Mesendoderm (in vitro differentiated cells): ENCODE measurements around the gene TNFAIP8L1.

Experiments used
- DNase-seq: peaks from one replicate; pipeline ENCODE4 v3.0.0; 2013
- H2AK5ac ChIP-seq: 2 replicates; pipeline ENCODE4 v1.6.1; 2013; ENCODE audit warnings: low read length, inconsistent platforms
- H2BK120ac ChIP-seq: 2 replicates; pipeline ENCODE4 v1.6.1; 2013; ENCODE audit warnings: low read depth, mild to moderate bottlenecking, low read length, moderate library complexity, mixed read lengths
- H2BK15ac ChIP-seq: replicated peaks from 2 replicates; pipeline ENCODE4 v1.6.1; 2013; ENCODE audit warnings: low read depth, mild to moderate bottlenecking, moderate library complexity
- H2BK5ac ChIP-seq: 2 replicates; pipeline ENCODE4 v1.6.1; 2013; ENCODE audit warnings: low read length, inconsistent platforms
- H3K18ac ChIP-seq: 2 replicates; pipeline ENCODE4 v1.6.1; 2013; ENCODE audit warnings: mild to moderate bottlenecking, low read length, mixed read lengths
- H3K23ac ChIP-seq: one replicate; pipeline ENCODE4 v1.6.1; 2013; ENCODE audit warnings: low read length
- H3K27ac ChIP-seq: 2 replicates; pipeline ENCODE4 v1.5.1; 2013; ENCODE audit warnings: low read depth, mild to moderate bottlenecking, inconsistent platforms, low read length, moderate library complexity
- H3K27me3 ChIP-seq: 2 replicates; pipeline ENCODE4 v1.6.1; 2013; ENCODE audit warnings: low read length, control low read depth, mild to moderate bottlenecking, inconsistent platforms; ENCODE audit not compliant: insufficient read depth, poor library complexity
- H3K36me3 ChIP-seq: 2 replicates; pipeline ENCODE4 v1.6.1; 2013; ENCODE audit warnings: low read length, inconsistent platforms; ENCODE audit not compliant: control insufficient read depth, insufficient read depth
- H3K4ac ChIP-seq: one replicate; pipeline ENCODE4 v1.6.1; 2013; ENCODE audit warnings: low read depth, mild to moderate bottlenecking, low read length, moderate library complexity
- H3K4me1 ChIP-seq: 2 replicates; pipeline ENCODE4 v1.6.1; 2013; ENCODE audit warnings: low read depth, low read length, inconsistent platforms; ENCODE audit not compliant: control insufficient read depth
- H3K4me2 ChIP-seq: 2 replicates; pipeline ENCODE4 v1.6.1; 2013; ENCODE audit warnings: low read length
- H3K4me3 ChIP-seq: 2 replicates; pipeline ENCODE4 v1.5.1; 2013; ENCODE audit warnings: mild to moderate bottlenecking, low read length
- H3K56ac ChIP-seq: one replicate; pipeline ENCODE4 v1.6.1; 2013; ENCODE audit warnings: low read length
- H3K79me1 ChIP-seq: 2 replicates; pipeline ENCODE4 v1.6.1; 2013; ENCODE audit warnings: low read length, inconsistent platforms
- H3K79me2 ChIP-seq: 2 replicates; pipeline ENCODE4 v1.6.1; 2013; ENCODE audit warnings: mild to moderate bottlenecking, low read length; ENCODE audit not compliant: control insufficient read depth, insufficient read depth
- H3K9ac ChIP-seq: 2 replicates; pipeline ENCODE4 v1.6.1; 2013; ENCODE audit warnings: low read length, inconsistent platforms
- H4K5ac ChIP-seq: one replicate; pipeline ENCODE4 v1.6.1; 2013; ENCODE audit warnings: low read length
- H4K8ac ChIP-seq: one replicate; pipeline ENCODE4 v1.6.1; 2013; ENCODE audit warnings: low read depth, mild to moderate bottlenecking, control low read depth, low read length, moderate library complexity
- WGBS: extraction: QIAGEN DNeasy Blood & Tissue Kit; methylation state at CpG from one replicate; pipeline ENCODE4 v1.1.7; 2013; ENCODE audit warnings: low lambda C conversion rate, missing lambda C conversion rate; ENCODE audit not compliant: insufficient coverage; ENCODE audit errors: extremely low coverage; 5-methylcytosine and 5-hydroxymethylcytosine counted together

The TNFAIP8L1 gene

DNA sequence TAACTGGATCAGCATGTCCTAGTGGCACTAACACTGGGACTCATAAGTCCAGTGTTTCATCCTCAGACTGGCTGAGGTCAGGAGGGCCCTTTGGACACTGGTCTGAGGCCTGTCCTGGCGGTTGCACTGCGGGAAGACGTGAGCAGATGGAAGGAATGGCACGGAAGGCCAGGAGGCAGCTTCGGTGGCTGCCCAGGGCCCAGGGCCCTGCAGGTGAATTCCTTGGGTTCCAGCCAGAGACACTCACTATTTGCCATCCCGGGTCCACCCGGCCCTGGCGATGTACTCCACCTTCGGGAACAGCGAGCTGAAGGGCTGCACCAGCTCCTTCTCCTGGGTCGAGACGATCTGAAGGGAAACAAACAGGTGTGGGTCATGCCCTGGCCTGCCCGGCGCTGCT is 58.0 kb downstream of the TNFAIP8L1 start:
- no peak overlapping the region for H3K18ac ChIP-seq
- H3K36me3 ChIP-seq: peaks cover 18% of the 10 kb centered on the region
- H3K79me1 ChIP-seq: no peaks in the 10 kb centered on the region
- no peak overlapping the region for H3K4me2 ChIP-seq
- H4K8ac ChIP-seq: no peak overlapping the region
- H3K56ac ChIP-seq: no peak overlapping the region
- H2AK5ac ChIP-seq: no peak overlapping the region
- H2BK120ac ChIP-seq: no peak overlapping the region
- H3K4ac ChIP-seq: no peak overlapping the region
- H3K9ac ChIP-seq: no peak overlapping the region
- no peak overlapping the region for H3K27ac ChIP-seq
- no peak overlapping the region for H2BK5ac ChIP-seq
- H2BK15ac ChIP-seq: no peak overlapping the region
- DNase-seq: no peak
- H3K23ac ChIP-seq: no peak overlapping the region
- no peaks in the 10 kb centered on the region for H3K4me1 ChIP-seq
- H3K27me3 ChIP-seq: no peaks in the 10 kb centered on the region
- no peaks in the 10 kb centered on the region for H3K79me2 ChIP-seq
- H3K4me3 ChIP-seq: no peak overlapping the region
- WGBS: no CpG with 5 or more reads among the region's 14 CpGs
- no peak overlapping the region for H4K5ac ChIP-seq

DNA sequence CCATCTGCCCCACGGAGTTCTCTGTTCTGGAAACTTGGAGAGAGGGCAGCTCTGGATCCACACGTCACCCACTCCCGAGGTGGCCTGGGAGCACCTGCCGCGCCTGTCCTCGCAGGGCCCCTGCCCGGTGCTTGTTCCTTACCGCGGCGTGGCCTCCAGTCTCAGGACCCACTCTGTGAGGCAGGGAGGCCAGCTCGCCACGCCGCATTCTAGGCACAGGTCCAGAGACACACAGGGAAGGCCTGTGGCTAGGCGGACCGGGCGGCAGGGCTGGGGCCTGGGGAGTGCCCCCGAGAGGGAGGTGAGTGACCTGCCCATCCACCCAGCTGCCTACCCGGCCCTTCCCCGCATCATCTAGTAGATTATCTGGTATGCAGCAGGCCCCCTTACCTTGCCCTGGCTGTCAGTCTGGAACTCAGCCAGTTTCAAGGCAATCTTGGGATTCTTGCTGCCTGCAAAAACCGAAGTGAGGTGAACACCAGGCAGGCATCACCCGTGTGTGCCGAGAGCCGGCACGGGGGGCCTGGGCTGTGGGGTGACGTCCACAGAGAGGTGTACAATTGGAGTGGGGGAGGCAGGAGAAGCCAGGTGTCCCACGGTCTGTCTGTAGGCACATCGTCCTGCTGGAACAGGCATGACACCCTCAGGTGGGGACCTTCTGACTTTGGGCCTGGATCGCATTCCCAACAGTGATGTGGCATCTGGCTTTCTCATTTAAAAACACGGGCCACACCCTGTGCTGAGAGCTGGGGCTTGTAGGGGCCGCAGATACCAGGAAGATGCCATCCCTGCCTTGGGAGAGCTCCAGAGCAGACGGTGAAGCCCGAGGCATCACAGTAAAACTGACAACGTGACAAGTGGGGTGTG is 60.7 kb downstream of the TNFAIP8L1 start:
- H3K23ac ChIP-seq: no peak overlapping the region
- DNase-seq: no peak
- no peak overlapping the region for H4K5ac ChIP-seq
- H3K56ac ChIP-seq: no peak overlapping the region
- no peaks in the 10 kb centered on the region for H3K27me3 ChIP-seq
- no peak overlapping the region for H2BK120ac ChIP-seq
- WGBS: no CpG with 5 or more reads among the region's 33 CpGs
- H3K4me3 ChIP-seq: no peak overlapping the region
- H3K4me2 ChIP-seq: no peak overlapping the region
- no peak overlapping the region for H3K18ac ChIP-seq
- no peak overlapping the region for H3K9ac ChIP-seq
- no peaks in the 10 kb centered on the region for H3K79me1 ChIP-seq
- H3K79me2 ChIP-seq: no peaks in the 10 kb centered on the region
- no peaks in the 10 kb centered on the region for H3K4me1 ChIP-seq
- H4K8ac ChIP-seq: no peak overlapping the region
- H2BK5ac ChIP-seq: no peak overlapping the region
- H3K4ac ChIP-seq: no peak overlapping the region
- H3K27ac ChIP-seq: no peak overlapping the region
- H3K36me3 ChIP-seq: peaks cover 12% of the 10 kb centered on the region
- H2AK5ac ChIP-seq: no peak overlapping the region
- no peak overlapping the region for H2BK15ac ChIP-seq

DNA sequence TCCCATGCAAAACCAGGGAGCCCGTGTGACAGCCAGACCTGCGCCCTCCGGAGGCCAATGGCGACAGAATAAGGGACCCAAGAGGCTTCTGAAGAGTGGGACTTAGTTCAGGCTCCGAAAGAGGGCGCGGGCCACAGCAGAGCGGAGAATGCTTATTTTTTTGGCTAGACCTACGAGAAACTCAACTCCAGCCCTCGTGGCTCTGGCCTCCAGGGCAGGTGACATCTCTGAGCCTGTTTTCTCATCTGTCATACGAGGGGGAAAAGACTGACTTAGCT is 61.3 kb downstream of the TNFAIP8L1 start:
- Histone ChIP-seq H3K27ac (no peak overlapping the region), H2BK5ac (no peak overlapping the region), H3K18ac (no peak overlapping the region), H2BK120ac (no peak overlapping the region), H3K4me1 (no peaks in the 10 kb centered on the region), H3K9ac (no peak overlapping the region), H3K4ac (no peak overlapping the region), H3K4me3 (no peak overlapping the region), H4K8ac (no peak overlapping the region), H3K36me3 (peaks cover 10% of the 10 kb centered on the region), H3K4me2 (no peak overlapping the region), H4K5ac (no peak overlapping the region), H2AK5ac (no peak overlapping the region), H3K79me1 (no peaks in the 10 kb centered on the region), H3K23ac (no peak overlapping the region), H3K79me2 (no peaks in the 10 kb centered on the region), H2BK15ac (no peak overlapping the region), H3K27me3 (no peaks in the 10 kb centered on the region), H3K56ac (no peak overlapping the region)
- peak; percentile 10 for DNase-seq
- no CpG with 5 or more reads among the region's 11 CpGs for WGBS

DNA sequence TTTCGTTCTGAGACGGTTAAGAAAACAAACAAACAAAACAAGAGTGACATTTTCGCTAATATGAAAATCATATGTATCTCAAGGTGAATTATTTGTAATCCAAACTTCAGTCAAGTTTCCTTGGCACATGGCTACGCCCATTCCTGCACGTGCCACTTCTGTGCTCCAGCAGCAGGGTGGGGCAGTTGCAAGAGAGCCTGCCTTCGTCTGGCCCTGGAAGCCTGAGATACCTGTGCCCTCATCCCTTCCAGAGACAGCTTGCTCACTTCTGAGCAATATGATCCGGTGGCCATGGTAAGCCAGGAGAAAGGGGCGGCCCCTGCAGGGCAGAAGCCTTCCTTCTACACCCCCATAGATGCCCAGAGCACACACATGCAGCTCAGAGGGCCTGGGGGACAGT is 62.2 kb downstream of the TNFAIP8L1 start:
- Histone ChIP-seq H3K4me2 (no peak overlapping the region), H3K23ac (no peak overlapping the region), H3K36me3 (peaks cover 10% of the 10 kb centered on the region), H4K8ac (no peak overlapping the region), H2BK5ac (no peak overlapping the region), H4K5ac (no peak overlapping the region), H3K27ac (no peak overlapping the region), H3K27me3 (no peaks in the 10 kb centered on the region), H3K4me3 (no peak overlapping the region), H3K9ac (no peak overlapping the region), H3K18ac (no peak overlapping the region), H2AK5ac (no peak overlapping the region), H2BK15ac (no peak overlapping the region), H3K79me2 (no peaks in the 10 kb centered on the region), H3K56ac (no peak overlapping the region), H3K4me1 (no peaks in the 10 kb centered on the region), H2BK120ac (no peak overlapping the region), H3K4ac (no peak overlapping the region), H3K79me1 (no peaks in the 10 kb centered on the region)
- WGBS: no CpG with 5 or more reads among the region's 8 CpGs
- DNase-seq: no peak

DNA sequence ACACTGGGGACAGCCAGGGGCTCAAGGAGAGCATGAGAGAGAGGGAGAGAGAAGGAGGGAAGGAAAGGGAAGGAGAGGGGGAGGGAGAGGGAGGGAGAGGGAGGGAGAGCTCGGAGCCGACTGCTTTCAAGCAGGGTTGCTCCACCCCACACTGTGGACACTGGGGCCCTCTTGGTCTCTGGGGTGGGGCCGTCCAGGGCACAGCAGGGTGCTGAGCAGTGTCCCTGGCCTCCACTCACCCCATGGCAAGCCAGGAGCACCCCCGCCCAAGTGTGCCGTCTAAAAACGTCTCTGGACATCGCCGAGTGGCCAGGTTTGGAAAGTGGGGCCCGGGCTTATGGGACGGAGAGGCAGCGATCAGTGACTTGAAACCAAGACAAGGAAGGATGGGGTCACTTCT is 63.4 kb downstream of the TNFAIP8L1 start:
- WGBS: no CpG with 5 or more reads among the region's 11 CpGs
- Histone ChIP-seq H2BK120ac (no peak overlapping the region), H3K4ac (no peak overlapping the region), H4K5ac (no peak overlapping the region), H3K4me1 (no peaks in the 10 kb centered on the region), H3K79me1 (no peaks in the 10 kb centered on the region), H3K56ac (no peak overlapping the region), H3K9ac (no peak overlapping the region), H2AK5ac (no peak overlapping the region), H3K23ac (no peak overlapping the region), H4K8ac (no peak overlapping the region), H3K79me2 (no peaks in the 10 kb centered on the region), H3K27ac (no peak overlapping the region), H2BK5ac (no peak overlapping the region), H3K36me3 (peaks cover 10% of the 10 kb centered on the region), H2BK15ac (no peak overlapping the region), H3K18ac (no peak overlapping the region), H3K4me2 (no peak overlapping the region), H3K4me3 (no peak overlapping the region), H3K27me3 (no peaks in the 10 kb centered on the region)
- DNase-seq: no peak
